22Rv1 (cell line): ENCODE data around the gene TECR.
A peak's percentile ranks its signal among the peaks of the same experiment; 100 is the strongest.

Experiments used
- CTCF ChIP-seq: fragments of 450-650 bp; IDR thresholded peaks from 2 replicates; pipeline ENCODE4 v1.5.1; 2017; ENCODE audit warnings: mild to moderate bottlenecking
- ZFX ChIP-seq: fragments of 450-650 bp; IDR thresholded peaks from 2 replicates; pipeline ENCODE4 v1.6.1; 2017; ENCODE audit warnings: antibody characterized with exemption, borderline replicate concordance

- TF ChIP-seq CTCF (peak; percentile 98), ZFX (no peak)
Measured at GRCh38 chr19:14556662-14557188, 27.3 kb downstream of the TECR start.
